Activated T-helper 2 cell treated with anti-CD3 and anti-CD28 coated beads, Interferon-gamma antibody, Interleukin-2, Interleukin-4, amounts not matched to agents 10 μg/mL and 5 μg/mL and 100 μg/mL, durations not matched to agents 14 hours and 24 hours and 36 hours (primary cell): ENCODE results near the gene TBC1D17. TPM values are rescaled to one million over a fixed set of nuclear protein-coding genes. Genes with fewer than 3 reads are reported as not detected.

Experiments used
- DNase-seq: peaks from one replicate; pipeline ENCODE4 v3.0.0; 2021; ENCODE audit warnings: low spot score
- H3K27ac Mint-ChIP-seq: one replicate; pipeline ENCODE4 v1.8.0; 2021; ENCODE audit warnings: mixed read lengths
- H3K27me3 Mint-ChIP-seq: one replicate; pipeline ENCODE4 v1.8.0; 2021; ENCODE audit warnings: low read depth, mixed read lengths
- H3K36me3 Mint-ChIP-seq: one replicate; pipeline ENCODE4 v1.8.0; 2021; ENCODE audit warnings: low read depth, mixed read lengths
- H3K4me1 Mint-ChIP-seq: one replicate; pipeline ENCODE4 v1.8.0; 2021; ENCODE audit warnings: low read depth, mixed read lengths
- H3K4me3 Mint-ChIP-seq: one replicate; pipeline ENCODE4 v1.8.0; 2021; ENCODE audit warnings: low read depth, mild to moderate bottlenecking, moderate library complexity, mixed read lengths
- H3K9me3 Mint-ChIP-seq: one replicate; pipeline ENCODE4 v1.8.0; 2021; ENCODE audit warnings: mixed read lengths
- intact Hi-C: fragments of 100-400 bp; cut with micrococcal nuclease; formaldehyde crosslinking; loops from one replicate; pipeline ENCODE4 v1.15.1; 2023
- total RNA-seq: library from RNA; stranded (reverse); gene quantifications from 2 replicates; pipeline ENCODE4 v1.2.3, GENCODE V29; 2022

TBC1D17 gene
- total RNA-seq, 1 donor from 2014 or later: 40.0 TPM

- Mint-ChIP-seq H3K9me3 (no peaks in the 10 kb centered on the region), H3K36me3 (peaks cover 43% of the 10 kb centered on the region), H3K27me3 (no peaks in the 10 kb centered on the region), H3K4me3 (no peak overlapping the region), H3K27ac (no peak overlapping the region), H3K4me1 (peaks cover 22% of the 10 kb centered on the region)
- DNase-seq: peak; percentile 97
- intact Hi-C loops: loop anchor here (1.0 to 2.0 kb wide), 9 partner anchors 9 to 382 kb away; partner anchors contain the start of genes ATF5, FUZ, NUP62 and PRR12
Measured at GRCh38 chr19:49877879-49878743, 609 bp downstream of the TBC1D17 start.

GRCh38 chr19:49878744-49879070, 1.2 kb downstream of the TBC1D17 start:
- DNase-seq: no peak
- intact Hi-C loops: no loop called here
- H3K4me1 Mint-ChIP-seq: peaks cover 22% of the 10 kb centered on the region
- H3K27me3 Mint-ChIP-seq: no peaks in the 10 kb centered on the region
- H3K9me3 Mint-ChIP-seq: no peaks in the 10 kb centered on the region
- no peak overlapping the region for H3K4me3 Mint-ChIP-seq
- H3K36me3 Mint-ChIP-seq: peaks cover 49% of the 10 kb centered on the region
- no peak overlapping the region for H3K27ac Mint-ChIP-seq

GRCh38 chr19:49879243-49879963, 1.9 kb downstream of the TBC1D17 start:
- DNase-seq: no peak
- intact Hi-C loops: no loop called here
- no peak overlapping the region for H3K27ac Mint-ChIP-seq
- peaks cover 53% of the 10 kb centered on the region for H3K36me3 Mint-ChIP-seq
- H3K9me3 Mint-ChIP-seq: no peaks in the 10 kb centered on the region
- H3K27me3 Mint-ChIP-seq: no peaks in the 10 kb centered on the region
- H3K4me3 Mint-ChIP-seq: peak overlapping the region; percentile 22
- peaks cover 22% of the 10 kb centered on the region for H3K4me1 Mint-ChIP-seq

- no peak for DNase-seq
- intact Hi-C loops: no loop called here
- Mint-ChIP-seq H3K36me3 (peaks cover 61% of the 10 kb centered on the region), H3K4me1 (peaks cover 17% of the 10 kb centered on the region), H3K27ac (no peak overlapping the region), H3K4me3 (peak overlapping the region; percentile 14), H3K9me3 (no peaks in the 10 kb centered on the region), H3K27me3 (no peaks in the 10 kb centered on the region)
Measured at GRCh38 chr19:49880162-49880869, 2.8 kb downstream of the TBC1D17 start.

DNA sequence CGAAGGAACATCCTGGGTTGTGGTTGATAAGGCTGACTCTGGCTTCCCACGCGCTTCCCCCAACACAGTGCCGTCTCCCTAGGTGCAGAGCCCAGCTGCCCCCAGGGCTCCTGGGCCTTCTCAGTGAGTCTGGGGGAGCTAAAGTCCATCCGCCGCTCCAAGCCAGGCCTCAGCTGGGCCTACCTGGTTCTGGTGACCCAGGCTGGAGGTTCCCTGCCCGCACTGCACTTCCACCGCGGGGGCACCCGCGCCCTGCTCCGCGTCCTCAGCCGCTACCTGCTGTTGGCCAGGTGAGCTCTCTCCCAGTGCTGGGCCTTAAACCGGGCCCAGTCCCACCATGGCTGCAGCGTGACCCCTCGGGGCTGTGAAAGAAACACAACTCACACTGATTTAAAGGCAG, 3.7 kb downstream of the TBC1D17 start:
- no peaks in the 10 kb centered on the region for H3K27me3 Mint-ChIP-seq
- H3K36me3 Mint-ChIP-seq: peaks cover 65% of the 10 kb centered on the region
- H3K4me1 Mint-ChIP-seq: peaks cover 12% of the 10 kb centered on the region
- no peak for DNase-seq
- H3K27ac Mint-ChIP-seq: no peak overlapping the region
- H3K4me3 Mint-ChIP-seq: no peak overlapping the region
- intact Hi-C loops: no loop called here
- H3K9me3 Mint-ChIP-seq: no peaks in the 10 kb centered on the region

- peaks cover 12% of the 10 kb centered on the region for H3K4me1 Mint-ChIP-seq
- H3K27me3 Mint-ChIP-seq: no peaks in the 10 kb centered on the region
- no peak overlapping the region for H3K27ac Mint-ChIP-seq
- H3K4me3 Mint-ChIP-seq: no peak overlapping the region
- DNase-seq: no peak
- peaks cover 69% of the 10 kb centered on the region for H3K36me3 Mint-ChIP-seq
- H3K9me3 Mint-ChIP-seq: no peaks in the 10 kb centered on the region
- intact Hi-C loops: no loop called here
Measured at GRCh38 chr19:49881672-49882394, 4.3 kb downstream of the TBC1D17 start.

GRCh38 chr19:49882643-49883042, 5.1 kb downstream of the TBC1D17 start:
- Mint-ChIP-seq H3K27me3 (no peaks in the 10 kb centered on the region), H3K4me3 (no peak overlapping the region), H3K27ac (no peak overlapping the region), H3K36me3 (peaks cover 69% of the 10 kb centered on the region), H3K9me3 (no peaks in the 10 kb centered on the region), H3K4me1 (peaks cover 12% of the 10 kb centered on the region)
- intact Hi-C loops: no loop called here
- no peak for DNase-seq

- no peaks in the 10 kb centered on the region for H3K27me3 Mint-ChIP-seq
- no peaks in the 10 kb centered on the region for H3K9me3 Mint-ChIP-seq
- H3K27ac Mint-ChIP-seq: no peak overlapping the region
- H3K36me3 Mint-ChIP-seq: peaks cover 66% of the 10 kb centered on the region
- no peak overlapping the region for H3K4me3 Mint-ChIP-seq
- H3K4me1 Mint-ChIP-seq: peaks cover 10% of the 10 kb centered on the region
- intact Hi-C loops: no loop called here
- no peak for DNase-seq
Measured at GRCh38 chr19:49883094-49883493, 5.6 kb downstream of the TBC1D17 start.

DNA sequence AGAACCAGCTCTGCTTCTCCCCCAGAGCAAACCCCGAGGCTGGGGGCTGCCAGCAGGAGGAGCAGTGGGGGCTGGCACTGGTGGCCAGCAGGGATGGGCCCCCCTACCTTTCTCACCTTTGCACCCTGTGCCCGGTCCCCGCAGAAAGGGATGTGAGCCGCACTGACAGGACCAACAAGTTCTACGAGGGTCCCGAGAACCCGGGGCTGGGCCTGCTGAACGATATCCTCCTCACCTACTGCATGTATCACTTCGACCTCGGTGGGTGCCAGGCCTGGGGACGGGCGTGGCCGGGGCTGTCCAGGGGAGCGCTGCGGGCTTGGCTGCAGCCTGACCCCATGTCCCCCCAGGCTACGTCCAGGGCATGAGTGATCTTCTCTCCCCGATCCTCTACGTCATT, 6.6 kb downstream of the TBC1D17 start:
- H3K9me3 Mint-ChIP-seq: no peaks in the 10 kb centered on the region
- intact Hi-C loops: no loop called here
- peaks cover under 1% of the 10 kb centered on the region for H3K4me1 Mint-ChIP-seq
- H3K4me3 Mint-ChIP-seq: no peak overlapping the region
- H3K27me3 Mint-ChIP-seq: no peaks in the 10 kb centered on the region
- no peak for DNase-seq
- peaks cover 67% of the 10 kb centered on the region for H3K36me3 Mint-ChIP-seq
- H3K27ac Mint-ChIP-seq: no peak overlapping the region

- intact Hi-C loops: no loop called here
- H3K36me3 Mint-ChIP-seq: peaks cover 69% of the 10 kb centered on the region
- no peak overlapping the region for H3K4me3 Mint-ChIP-seq
- no peaks in the 10 kb centered on the region for H3K9me3 Mint-ChIP-seq
- H3K27me3 Mint-ChIP-seq: no peaks in the 10 kb centered on the region
- no peak overlapping the region for H3K27ac Mint-ChIP-seq
- DNase-seq: no peak
- H3K4me1 Mint-ChIP-seq: peaks cover 2% of the 10 kb centered on the region
Measured at GRCh38 chr19:49884760-49885159, 7.3 kb downstream of the TBC1D17 start.

GRCh38 chr19:49887037-49887664, 9.6 kb downstream of the TBC1D17 start:
- no peak overlapping the region for H3K27ac Mint-ChIP-seq
- H3K4me1 Mint-ChIP-seq: peaks cover 5% of the 10 kb centered on the region
- no peak for DNase-seq
- intact Hi-C loops: no loop called here
- H3K9me3 Mint-ChIP-seq: no peaks in the 10 kb centered on the region
- H3K36me3 Mint-ChIP-seq: peaks cover 53% of the 10 kb centered on the region
- no peak overlapping the region for H3K4me3 Mint-ChIP-seq
- no peaks in the 10 kb centered on the region for H3K27me3 Mint-ChIP-seq
